Measurements from ENCODE around the gene SYCP2L.

The SYCP2L gene

DNA sequence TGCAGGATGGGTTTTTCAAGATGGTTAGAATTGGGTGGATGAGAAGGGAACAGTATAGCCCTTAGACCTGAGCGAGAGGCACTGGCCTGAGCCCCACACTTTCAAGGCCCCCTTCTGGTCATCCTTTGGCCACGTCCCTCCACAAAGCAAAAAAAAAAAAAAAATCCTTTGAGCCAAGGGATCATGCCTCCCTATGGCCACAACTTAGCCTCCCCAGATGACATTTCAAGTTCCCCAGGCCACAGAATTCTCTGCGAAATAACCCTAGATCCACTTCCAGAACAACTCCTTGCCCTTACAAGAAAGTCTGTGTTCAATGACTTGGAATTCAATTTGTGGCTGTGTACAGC is 126.8 kb downstream of the SYCP2L start:
- DNase-seq (ENCODE audit: low read depth in 1 of 2, low spot score in 1 of 2) = no peak
- no peak overlapping the region for H3K4me3 ChIP-seq (replicated peaks; ENCODE audit: insufficient read depth, low read length)
- peaks cover 2% of the 10 kb centered on the region for H3K27me3 ChIP-seq (ENCODE audit: insufficient read depth, poor library complexity, severe bottlenecking)
- TF ChIP-seq, protein P1, sequence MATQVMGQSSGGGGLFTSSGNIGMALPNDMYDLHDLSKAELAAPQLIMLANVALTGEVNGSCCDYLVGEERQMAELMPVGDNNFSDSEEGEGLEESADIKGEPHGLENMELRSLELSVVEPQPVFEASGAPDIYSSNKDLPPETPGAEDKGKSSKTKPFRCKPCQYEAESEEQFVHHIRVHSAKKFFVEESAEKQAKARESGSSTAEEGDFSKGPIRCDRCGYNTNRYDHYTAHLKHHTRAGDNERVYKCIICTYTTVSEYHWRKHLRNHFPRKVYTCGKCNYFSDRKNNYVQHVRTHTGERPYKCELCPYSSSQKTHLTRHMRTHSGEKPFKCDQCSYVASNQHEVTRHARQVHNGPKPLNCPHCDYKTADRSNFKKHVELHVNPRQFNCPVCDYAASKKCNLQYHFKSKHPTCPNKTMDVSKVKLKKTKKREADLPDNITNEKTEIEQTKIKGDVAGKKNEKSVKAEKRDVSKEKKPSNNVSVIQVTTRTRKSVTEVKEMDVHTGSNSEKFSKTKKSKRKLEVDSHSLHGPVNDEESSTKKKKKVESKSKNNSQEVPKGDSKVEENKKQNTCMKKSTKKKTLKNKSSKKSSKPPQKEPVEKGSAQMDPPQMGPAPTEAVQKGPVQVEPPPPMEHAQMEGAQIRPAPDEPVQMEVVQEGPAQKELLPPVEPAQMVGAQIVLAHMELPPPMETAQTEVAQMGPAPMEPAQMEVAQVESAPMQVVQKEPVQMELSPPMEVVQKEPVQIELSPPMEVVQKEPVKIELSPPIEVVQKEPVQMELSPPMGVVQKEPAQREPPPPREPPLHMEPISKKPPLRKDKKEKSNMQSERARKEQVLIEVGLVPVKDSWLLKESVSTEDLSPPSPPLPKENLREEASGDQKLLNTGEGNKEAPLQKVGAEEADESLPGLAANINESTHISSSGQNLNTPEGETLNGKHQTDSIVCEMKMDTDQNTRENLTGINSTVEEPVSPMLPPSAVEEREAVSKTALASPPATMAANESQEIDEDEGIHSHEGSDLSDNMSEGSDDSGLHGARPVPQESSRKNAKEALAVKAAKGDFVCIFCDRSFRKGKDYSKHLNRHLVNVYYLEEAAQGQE (IDR thresholded peaks at IDR 0.05; ENCODE audit: insufficient replicate concordance, low read depth) = no peak
- TF ChIP-seq SPI1 (IDR thresholded peaks at IDR 0.05; ENCODE audit: borderline replicate concordance, low read depth) (no peak), GABPA (IDR thresholded peaks at IDR 0.05; ENCODE audit: low read depth) (no peak), POLR2AphosphoS5 (IDR thresholded peaks at IDR 0.05; ENCODE audit: low read depth) (no peak)
- TF ChIP-seq, protein P2, sequence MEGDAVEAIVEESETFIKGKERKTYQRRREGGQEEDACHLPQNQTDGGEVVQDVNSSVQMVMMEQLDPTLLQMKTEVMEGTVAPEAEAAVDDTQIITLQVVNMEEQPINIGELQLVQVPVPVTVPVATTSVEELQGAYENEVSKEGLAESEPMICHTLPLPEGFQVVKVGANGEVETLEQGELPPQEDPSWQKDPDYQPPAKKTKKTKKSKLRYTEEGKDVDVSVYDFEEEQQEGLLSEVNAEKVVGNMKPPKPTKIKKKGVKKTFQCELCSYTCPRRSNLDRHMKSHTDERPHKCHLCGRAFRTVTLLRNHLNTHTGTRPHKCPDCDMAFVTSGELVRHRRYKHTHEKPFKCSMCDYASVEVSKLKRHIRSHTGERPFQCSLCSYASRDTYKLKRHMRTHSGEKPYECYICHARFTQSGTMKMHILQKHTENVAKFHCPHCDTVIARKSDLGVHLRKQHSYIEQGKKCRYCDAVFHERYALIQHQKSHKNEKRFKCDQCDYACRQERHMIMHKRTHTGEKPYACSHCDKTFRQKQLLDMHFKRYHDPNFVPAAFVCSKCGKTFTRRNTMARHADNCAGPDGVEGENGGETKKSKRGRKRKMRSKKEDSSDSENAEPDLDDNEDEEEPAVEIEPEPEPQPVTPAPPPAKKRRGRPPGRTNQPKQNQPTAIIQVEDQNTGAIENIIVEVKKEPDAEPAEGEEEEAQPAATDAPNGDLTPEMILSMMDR (IDR thresholded peaks at IDR 0.05; ENCODE audit: insufficient read depth, low read length) = no peak
- H3K27ac ChIP-seq (replicated peaks) = no peak overlapping the region

DNA sequence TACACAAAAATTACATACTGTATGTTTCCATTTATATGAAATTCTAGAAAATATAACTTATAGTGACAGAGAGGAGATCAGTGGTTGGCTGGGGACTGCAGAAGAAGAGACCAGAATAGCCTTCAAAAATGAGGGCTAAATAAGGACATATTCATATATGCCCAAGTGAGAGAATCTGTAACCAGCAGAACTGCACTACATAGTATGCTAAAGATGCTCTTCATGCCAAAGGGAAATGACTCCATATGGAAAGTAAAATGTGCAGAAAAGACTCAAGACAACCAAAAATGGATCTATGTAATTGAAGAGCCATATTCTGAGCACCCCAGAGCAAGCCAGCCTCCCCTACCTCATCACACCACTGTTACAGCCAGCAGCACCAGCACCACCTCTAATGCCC is 128.2 kb downstream of the SYCP2L start:
- H3K27ac ChIP-seq (replicated peaks) = no peak overlapping the region
- H3K4me3 ChIP-seq (replicated peaks; ENCODE audit: insufficient read depth, low read length) = no peak overlapping the region
- peaks cover 2% of the 10 kb centered on the region for H3K27me3 ChIP-seq (ENCODE audit: insufficient read depth, poor library complexity, severe bottlenecking)
- DNase-seq (ENCODE audit: low read depth in 1 of 2, low spot score in 1 of 2) = no peak
- TF ChIP-seq, protein P1 (IDR thresholded peaks at IDR 0.05; ENCODE audit: insufficient replicate concordance, low read depth) = no peak
- TF ChIP-seq POLR2AphosphoS5 (IDR thresholded peaks at IDR 0.05; ENCODE audit: low read depth) (no peak), SPI1 (IDR thresholded peaks at IDR 0.05; ENCODE audit: borderline replicate concordance, low read depth) (no peak), GABPA (IDR thresholded peaks at IDR 0.05; ENCODE audit: low read depth) (no peak)
- TF ChIP-seq, protein P2 (IDR thresholded peaks at IDR 0.05; ENCODE audit: insufficient read depth, low read length) = no peak

DNA sequence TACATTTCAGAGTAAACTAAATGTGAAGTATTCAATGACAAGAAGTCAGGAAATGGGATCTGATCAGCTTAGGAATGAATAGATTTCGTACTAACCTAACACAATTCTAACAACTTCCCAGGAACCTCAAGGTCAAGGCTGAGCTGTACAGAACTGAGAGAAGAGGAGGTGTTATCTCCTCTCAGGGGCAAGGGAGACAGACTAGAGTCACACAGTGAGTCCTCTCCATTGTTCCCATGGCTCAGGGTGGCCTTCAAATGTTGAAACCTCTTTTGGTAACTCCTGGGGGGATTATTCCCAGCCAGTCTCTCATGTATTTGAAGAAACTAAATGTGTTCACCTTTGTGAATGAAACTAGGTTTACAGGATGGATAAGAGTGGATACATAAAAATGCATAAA is 129.6 kb downstream of the SYCP2L start:
- Histone ChIP-seq H3K27me3 (ENCODE audit: insufficient read depth, poor library complexity, severe bottlenecking) (peaks cover under 1% of the 10 kb centered on the region), H3K4me3 (replicated peaks; ENCODE audit: insufficient read depth, low read length) (no peak overlapping the region), H3K27ac (replicated peaks) (no peak overlapping the region)
- no peak for TF ChIP-seq POLR2AphosphoS5 (IDR thresholded peaks at IDR 0.05; ENCODE audit: low read depth)
- TF ChIP-seq, protein P2 (IDR thresholded peaks at IDR 0.05; ENCODE audit: insufficient read depth, low read length) = no peak
- TF ChIP-seq GABPA (IDR thresholded peaks at IDR 0.05; ENCODE audit: low read depth) = no peak
- TF ChIP-seq, protein P1 (IDR thresholded peaks at IDR 0.05; ENCODE audit: insufficient replicate concordance, low read depth) = no peak
- no peak for TF ChIP-seq SPI1 (IDR thresholded peaks at IDR 0.05; ENCODE audit: borderline replicate concordance, low read depth)
- no peak for DNase-seq (ENCODE audit: low read depth in 1 of 2, low spot score in 1 of 2)
